DMS153 treated with DMSO at 0.1 percent for 48 hours (cell line): Measurements from ENCODE around the gene UGCG.

Experiments
- DNase-seq: peaks from one replicate; lab custom pipeline; 2025; ENCODE audit not compliant: unreplicated experiment; lab: John Stamatoyannopoulos, UW

The UGCG gene

GRCh38 chr9:111979561-111979960 is 82.9 kb downstream of the UGCG start:
- DNase-seq = no peak

- DNase-seq = no peak
Measured at GRCh38 chr9:111980398-111980797, 83.8 kb downstream of the UGCG start.

- no peak for DNase-seq
Measured at GRCh38 chr9:111983484-111983908, 86.9 kb downstream of the UGCG start.

- no peak for DNase-seq
Measured at GRCh38 chr9:111984086-111984802, 87.6 kb downstream of the UGCG start.
